Ovary (tissue), 9 donors: ENCODE results near the gene HMOX1. TPM values are rescaled to one million over a fixed set of nuclear protein-coding genes. Genes with fewer than 3 reads are reported as not detected.

Source experiments
- DNase-seq, 5 donors: peaks; one replicate each; pipeline ENCODE4 v3.0.0-alpha.2; 2019 to 2020
- H3K27ac ChIP-seq, 2 donors: fragments of 200-600 bp; one replicate each; pipeline versions ENCODE4 v1.5.1 to v1.8.0; 2019 to 2022
- H3K27me3 ChIP-seq: fragments of 200-600 bp; one replicate; pipeline ENCODE4 v1.8.0; 2022
- H3K36me3 ChIP-seq: fragments of 200-600 bp; sonication (generic); one replicate; pipeline ENCODE4 v1.5.1; 2019
- H3K4me1 ChIP-seq: one replicate; pipeline ENCODE4 v1.8.1; 2013; ENCODE audit warnings: mild to moderate bottlenecking, moderate library complexity; ENCODE audit not compliant: insufficient read depth
- H3K4me3 ChIP-seq: fragments of 200-600 bp; sonication (generic); one replicate; pipeline ENCODE4 v1.5.1; 2017
- H3K9me3 ChIP-seq, 2 donors: fragments of 200-600 bp in 1 of 2; sonication (generic) in 1 of 2; one replicate each; pipeline versions ENCODE4 v1.5.1 to v1.8.1; 2013 to 2019; ENCODE audit warnings: mild to moderate bottlenecking in 1 of 2, moderate library complexity in 1 of 2
- EP300 ChIP-seq: sonication (generic); formaldehyde crosslinking; IDR thresholded peaks from one replicate; pipeline ENCODE4 v1.6.1; 2017; ENCODE audit warnings: antibody characterized with exemption
- POLR2A ChIP-seq: fragments of 450-650 bp; IDR thresholded peaks from one replicate; pipeline ENCODE4 v1.6.1; 2017; ENCODE audit warnings: antibody characterized with exemption, mild to moderate bottlenecking, moderate library complexity
- WGBS, 3 donors: extraction: QIAGEN DNeasy Blood & Tissue Kit in 1 of 3; methylation state at CpG; one replicate each; pipeline versions ENCODE4 v1.1.5 to v1.1.7; 2013 to 2017; 5-methylcytosine and 5-hydroxymethylcytosine counted together
- intact Hi-C, 4 donors: fragments of 100-400 bp; cut with DNase I; formaldehyde crosslinking; loops; one replicate each; pipeline versions ENCODE4 v1.11.0 to v1.15.1; 2022 to 2023
- microRNA-seq, 3 donors: library from miRNA; unstranded; fragments of <30 nt; microRNA quantifications; one replicate each; pipeline versions ENCODE4 to v1.2.0, GENCODE V29; 2019 to 2020
- polyA plus RNA-seq, 2 donors: library from polyadenylated mRNA; stranded (reverse); fragments of 200-250 nt in 1 of 2; fragments of 350-450 nt in 1 of 2; fragmentation: Illumina TruSeq in 1 of 2; extraction: RNeasy Lipid Tissue Mini Kit (QIAGEN cat#74804) in 1 of 2; gene quantifications; one replicate each; pipeline ENCODE4 v1.2.3, GENCODE V29; 2013 to 2014
- small RNA-seq: library from RNA; depleted of rRNA; stranded (forward); fragments of <200 nt; gene quantifications from one replicate; pipeline ENCODE3, GENCODE V24; 2016
- total RNA-seq, 7 donors: library from RNA; depleted of rRNA in 2 of 7; stranded (reverse); fragments of >200 nt in 2 of 7; fragmentation: NEBNext Ultra II Directional in 3 of 7; extraction: Animal tissue kit (Norgen Biotek cat#: 25700) in 3 of 7; gene quantifications; one replicate each; pipeline versions ENCODE4 v1.1.0 to v1.2.4, GENCODE V29; 2016 to 2023
- TF ChIP-seq, protein P1 (sequence below), 3 donors: fragments of 450-650 bp in 2 of 3; fragments of 200-600 bp in 1 of 3; IDR thresholded peaks; one replicate each; pipeline versions ENCODE4 v1.5.1 to v1.8.0; 2016 to 2022; ENCODE audit warnings: antibody characterized with exemption in 3 of 3, mild to moderate bottlenecking in 1 of 3
- donor health status: DM: no; HTN: no; CAD: no; lungs with moderate emphysema.
- donor health status: DM: no; HTN: no; CAD: no.
- donor health status: Bipolar disorder and iron deficiency.
- donor health status: DM: yes; HTN: yes; CAD: no.
- donor health status: DM: no; HTN: no; CAD: no.
- donor health status: DM: yes; HTN: yes; CAD: no.

Gene HMOX1
- total and polyA plus RNA-seq, 9 donors: 45.0 to 243 (median 71.4) TPM

DNA sequence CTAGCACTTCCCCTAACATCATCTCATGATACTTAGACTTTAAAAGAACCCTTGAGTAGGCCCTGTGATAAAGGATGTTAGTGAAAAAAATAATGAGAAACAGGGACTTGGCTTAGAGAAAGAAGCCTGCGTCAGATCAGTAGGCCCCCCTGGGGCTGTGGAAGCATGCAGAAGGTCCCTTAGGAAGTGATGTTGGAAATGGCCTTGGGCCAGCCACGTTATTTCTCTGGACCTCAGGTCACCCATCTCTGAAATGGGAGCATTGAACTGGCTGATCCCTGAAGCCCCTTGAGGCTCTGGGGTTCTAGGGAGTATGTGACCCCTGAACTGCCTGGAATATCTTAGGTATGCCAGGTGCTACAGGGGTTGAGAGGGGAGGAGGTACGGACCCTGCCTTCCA lies 59.2 kb downstream of the HMOX1 start:
- intact Hi-C loops: loop anchor here in 1 of 4 donors (5.0 kb wide), 1 partner anchor 137 kb away; no protein-coding TSS in a partner anchor
- no peak for DNase-seq
- 67 to 70% (median 67%) methylated on average over 3 of the region's 3 CpGs for WGBS, 3 donors

GRCh38 chr22:35441489-35442100 lies 60.7 kb downstream of the HMOX1 start:
- intact Hi-C loops: loop anchor here in 1 of 4 donors (5.0 kb wide), 1 partner anchor 136 kb away; no protein-coding TSS in a partner anchor
- no peak for DNase-seq
- Histone ChIP-seq H3K27ac (no peak overlapping the region), H3K9me3 (no peaks in the 10 kb centered on the region), H3K4me1 (no peaks in the 10 kb centered on the region), H3K4me3 (no peak overlapping the region), H3K27me3 (no peaks in the 10 kb centered on the region), H3K36me3 (no peaks in the 10 kb centered on the region)
- 72 to 84% (median 75%) methylated on average over 9 of the region's 9 CpGs for WGBS, 3 donors
- TF ChIP-seq POLR2A: no peak
- no peak for TF ChIP-seq EP300
- TF ChIP-seq, protein P1, sequence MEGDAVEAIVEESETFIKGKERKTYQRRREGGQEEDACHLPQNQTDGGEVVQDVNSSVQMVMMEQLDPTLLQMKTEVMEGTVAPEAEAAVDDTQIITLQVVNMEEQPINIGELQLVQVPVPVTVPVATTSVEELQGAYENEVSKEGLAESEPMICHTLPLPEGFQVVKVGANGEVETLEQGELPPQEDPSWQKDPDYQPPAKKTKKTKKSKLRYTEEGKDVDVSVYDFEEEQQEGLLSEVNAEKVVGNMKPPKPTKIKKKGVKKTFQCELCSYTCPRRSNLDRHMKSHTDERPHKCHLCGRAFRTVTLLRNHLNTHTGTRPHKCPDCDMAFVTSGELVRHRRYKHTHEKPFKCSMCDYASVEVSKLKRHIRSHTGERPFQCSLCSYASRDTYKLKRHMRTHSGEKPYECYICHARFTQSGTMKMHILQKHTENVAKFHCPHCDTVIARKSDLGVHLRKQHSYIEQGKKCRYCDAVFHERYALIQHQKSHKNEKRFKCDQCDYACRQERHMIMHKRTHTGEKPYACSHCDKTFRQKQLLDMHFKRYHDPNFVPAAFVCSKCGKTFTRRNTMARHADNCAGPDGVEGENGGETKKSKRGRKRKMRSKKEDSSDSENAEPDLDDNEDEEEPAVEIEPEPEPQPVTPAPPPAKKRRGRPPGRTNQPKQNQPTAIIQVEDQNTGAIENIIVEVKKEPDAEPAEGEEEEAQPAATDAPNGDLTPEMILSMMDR (IDR thresholded peaks at IDR 0.05): no peak

More for the DNA sequence above, 59.2 kb downstream of the HMOX1 start:
- TF ChIP-seq, protein P1 (IDR thresholded peaks at IDR 0.05): no peak
- no peak for TF ChIP-seq EP300
- no peak for TF ChIP-seq POLR2A
- Histone ChIP-seq H3K9me3 (no peaks in the 10 kb centered on the region), H3K4me1 (no peaks in the 10 kb centered on the region), H3K27me3 (no peaks in the 10 kb centered on the region), H3K4me3 (no peak overlapping the region), H3K36me3 (no peaks in the 10 kb centered on the region), H3K27ac (no peak overlapping the region)

DNA sequence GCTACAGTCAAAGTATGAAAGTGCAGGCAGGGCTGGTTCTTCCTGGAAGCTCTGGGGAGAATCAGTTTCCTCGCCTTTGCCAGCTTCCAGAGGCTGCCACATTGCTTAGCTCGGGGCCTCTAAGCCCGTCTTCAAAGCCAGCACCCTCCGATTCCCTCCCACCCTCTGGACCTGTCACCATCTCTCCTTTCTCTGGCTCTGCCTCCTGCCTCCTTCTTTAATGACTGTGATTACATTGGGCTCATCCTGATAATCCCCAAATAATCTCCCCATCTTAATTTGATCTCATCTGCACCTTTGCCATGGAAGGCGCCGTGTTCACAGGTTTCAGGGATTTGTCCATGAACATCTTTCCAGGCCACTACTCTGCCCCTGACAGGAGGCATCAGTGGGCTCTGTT lies 61.6 kb downstream of the HMOX1 start:
- Histone ChIP-seq H3K36me3 (no peaks in the 10 kb centered on the region), H3K4me1 (no peaks in the 10 kb centered on the region), H3K27me3 (no peaks in the 10 kb centered on the region), H3K27ac (no peak overlapping the region), H3K9me3 (no peaks in the 10 kb centered on the region), H3K4me3 (no peak overlapping the region)
- intact Hi-C loops: loop anchor here in 1 of 4 donors (5.0 kb wide), 1 partner anchor 135 kb away; no protein-coding TSS in a partner anchor
- WGBS, 3 donors: 84 to 92% (median 87%) methylated on average over 6 of the region's 6 CpGs
- DNase-seq: no peak
- TF ChIP-seq, protein P1 (IDR thresholded peaks at IDR 0.05): no peak
- no peak for TF ChIP-seq EP300
- TF ChIP-seq POLR2A: no peak

DNA sequence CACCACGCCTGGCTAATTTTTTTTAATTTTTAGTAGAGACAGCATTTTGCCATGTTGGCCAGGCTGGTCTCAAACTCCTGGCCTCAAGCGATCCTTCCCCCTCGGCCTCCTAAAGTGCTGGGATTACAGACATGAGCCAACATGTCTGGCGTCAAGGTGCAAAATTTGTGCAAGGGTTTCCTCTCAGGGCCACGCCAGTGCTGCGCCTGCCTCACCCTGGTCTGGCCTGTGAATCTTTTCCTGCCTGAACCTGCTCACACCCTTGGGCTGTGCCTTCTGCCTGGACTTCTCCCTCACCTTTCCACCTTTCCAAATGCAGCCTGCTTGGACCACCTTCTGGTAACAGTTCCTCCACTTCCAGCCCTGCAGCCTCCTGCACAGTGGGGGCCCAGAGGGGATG lies 62.4 kb downstream of the HMOX1 start:
- no peak for TF ChIP-seq POLR2A
- Histone ChIP-seq H3K4me1 (no peaks in the 10 kb centered on the region), H3K9me3 (no peaks in the 10 kb centered on the region), H3K36me3 (no peaks in the 10 kb centered on the region), H3K27ac (no peak overlapping the region), H3K27me3 (no peaks in the 10 kb centered on the region), H3K4me3 (no peak overlapping the region)
- DNase-seq: no peak
- WGBS, 3 donors: 79 to 96% (median 83%) methylated on average over 6 of the region's 6 CpGs
- intact Hi-C loops: loop anchor here in 1 of 4 donors (5.0 kb wide), 1 partner anchor 134 kb away; no protein-coding TSS in a partner anchor

Small RNA genes lying within 50 kb of the gene (microRNA-seq; reads per million reads assigned to microRNA genes)
- gene MIR3909 (2.9 to 4.7 (median 3.0) reads per million in 3 donors), gene MIR6069 (0 reads per million in 3 donors)

Small RNA genes lying within 50 kb of the gene (small RNA-seq; reads per million reads assigned to genes)
- gene MIR3909: 0.15 reads per million
- not detected for gene MIR6069

Other genes with a start within 250 kb of the HMOX1 start
- 10 to 100 TPM; 15.9 to 23.9 (median 20.9) TPM for gene HMGXB4, start 123.6 kb upstream of the HMOX1 start, total RNA-seq
- 10 to 100 TPM; 14.8 to 18.5 TPM for gene HMGXB4, start 123.6 kb upstream of the HMOX1 start, polyA plus RNA-seq
- 10 to 100 TPM; 35.1 to 48.9 (median 41.9) TPM for gene TOM1, start 81.2 kb upstream of the HMOX1 start, total RNA-seq
- 10 to 100 TPM; 16.9 to 31.0 TPM for gene TOM1, start 81.2 kb upstream of the HMOX1 start, polyA plus RNA-seq
- 10 to 100 TPM; 20.8 to 42.0 (median 39.1) TPM for gene MCM5, start 19.0 kb downstream of the HMOX1 start, total RNA-seq
- 10 to 100 TPM in 1 of 2 donors, 1 to 10 TPM in 1; 6.6 to 42.5 TPM for gene MCM5, start 19.0 kb downstream of the HMOX1 start, polyA plus RNA-seq
- 1 to 10 TPM in 5 of 7 donors, under 1 TPM in 2; 0.24 to 4.4 (median 2.8) TPM for gene RASD2, start 159.7 kb downstream of the HMOX1 start, total RNA-seq
- 1 to 10 TPM in 1 of 2 donors, under 1 TPM in 1; 0.75 to 1.3 TPM for gene RASD2, start 159.7 kb downstream of the HMOX1 start, polyA plus RNA-seq
- gene MB, start 236.2 kb downstream of the HMOX1 start, total RNA-seq: 1 to 10 TPM in 4 of 7 donors, not detected in 3; 1.3 to 3.0 (median 1.7) TPM
- 1 to 10 TPM; 1.7 to 2.6 TPM for gene MB, start 236.2 kb downstream of the HMOX1 start, polyA plus RNA-seq